Sigmoid colon (tissue), 7 donors: Measurements from ENCODE around the gene DIO3. TPM values are rescaled to one million over a fixed set of nuclear protein-coding genes. Genes with fewer than 3 reads are reported as not detected.
"Not testable (repeated sequence)": the region's sequence is repeated elsewhere in the genome, so short reads cannot be mapped to it uniquely, and the experiment has no call there.

Experiments
- DNase-seq: peaks from one replicate; pipeline ENCODE4 v3.0.0-alpha.2; 2019
- H3K27ac ChIP-seq, 4 donors: fragments of 200-600 bp; sonication (generic); one replicate each; pipeline ENCODE4 v1.5.1; 2016 to 2019; ENCODE audit warnings: mild to moderate bottlenecking in 1 of 4
- H3K27me3 ChIP-seq, 3 donors: fragments of 200-600 bp; sonication (generic); one replicate each; pipeline ENCODE4 v1.5.1; 2019; ENCODE audit warnings: mild to moderate bottlenecking in 1 of 3
- H3K36me3 ChIP-seq, 4 donors: fragments of 200-600 bp; sonication (generic); one replicate each; pipeline ENCODE4 v1.5.1; 2016 to 2019
- H3K4me1 ChIP-seq, 4 donors: fragments of 200-600 bp; sonication (generic); one replicate each; pipeline ENCODE4 v1.5.1; 2017 to 2019
- H3K4me3 ChIP-seq, 4 donors: fragments of 200-600 bp; sonication (generic); one replicate each; pipeline ENCODE4 v1.5.1; 2017 to 2019; ENCODE audit warnings: mild to moderate bottlenecking in 2 of 4, moderate library complexity in 1 of 4
- H3K9me3 ChIP-seq, 4 donors: fragments of 200-600 bp in 3 of 4; sonication (generic) in 3 of 4; one replicate each; pipeline versions ENCODE4 v1.5.1 to v1.6.1; 2013 to 2019
- CTCF ChIP-seq, 4 experiments: fragments of 450-650 bp in 3 of 4; fragments of 200-600 bp in 1 of 4; IDR thresholded peaks; one replicate each; pipeline ENCODE4 v1.5.1; 2016 to 2019; ENCODE audit warnings: antibody characterized with exemption in 4 of 4, mild to moderate bottlenecking in 3 of 4, moderate library complexity in 2 of 4
- EP300 ChIP-seq, 4 donors: sonication (generic); formaldehyde crosslinking; IDR thresholded peaks; one replicate each; pipeline ENCODE4 v1.6.1; 2017; ENCODE audit warnings: antibody characterized with exemption in 4 of 4
- POLR2A ChIP-seq, 2 donors: fragments of 450-650 bp; IDR thresholded peaks; one replicate each; pipeline ENCODE4 v1.6.1; 2016; ENCODE audit warnings: antibody characterized with exemption in 2 of 2, mild to moderate bottlenecking in 2 of 2, moderate library complexity in 2 of 2
- POLR2AphosphoS5 ChIP-seq, 4 donors: sonication (generic); formaldehyde crosslinking; IDR thresholded peaks; one replicate each; pipeline ENCODE4 v1.6.1; 2017; ENCODE audit warnings: antibody characterized with exemption in 4 of 4
- WGBS, 2 donors: extraction: QIAGEN DNeasy Blood & Tissue Kit; methylation state at CpG; one replicate each; pipeline ENCODE4 v1.1.7; 2013; 5-methylcytosine and 5-hydroxymethylcytosine counted together
- intact Hi-C: fragments of 100-400 bp; cut with DNase I; formaldehyde crosslinking; loops from one replicate; pipeline ENCODE4 v1.15.1; 2023
- polyA plus RNA-seq, 3 donors: library from polyadenylated mRNA; stranded (reverse); fragments of 200-250 nt; gene quantifications; one replicate each; pipeline ENCODE4 v1.2.3, GENCODE V29; 2013
- total RNA-seq, 4 donors: library from RNA; depleted of rRNA; stranded (reverse); fragments of >200 nt; gene quantifications; one replicate each; pipeline ENCODE4 v1.1.0, GENCODE V29; 2016
- donor health status: healthy with polysubstance abuse.
- donor health status: Bipolar disorder and iron deficiency.
- donor health status: healthy.

Gene DIO3
- total and polyA plus RNA-seq, 7 donors, result 0.23 to 6.0 (median 2.4) TPM

DNA sequence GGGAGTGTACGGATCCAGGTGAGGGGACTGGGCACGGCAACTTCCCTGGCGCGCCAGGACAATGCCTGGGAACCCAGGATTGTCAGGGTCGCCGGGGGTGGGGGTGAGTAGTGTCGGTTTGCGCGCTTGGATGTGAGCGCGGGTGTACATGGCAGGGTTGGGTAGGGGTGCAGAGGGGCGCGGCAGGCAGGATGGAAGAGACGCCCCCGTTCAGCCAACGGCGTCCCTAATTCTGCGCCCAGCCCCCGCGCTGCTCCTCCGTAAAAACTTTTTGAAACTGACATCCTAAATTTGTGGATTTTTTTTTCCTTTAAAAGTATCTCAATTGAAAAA, 3.1 kb downstream of the DIO3 start:
- TF ChIP-seq EP300 (IDR thresholded peaks at IDR 0.05), result no peak
- TF ChIP-seq CTCF (IDR thresholded peaks at IDR 0.05), result no peak
- no peak for TF ChIP-seq POLR2A (IDR thresholded peaks at IDR 0.05)
- no peak for TF ChIP-seq POLR2AphosphoS5 (IDR thresholded peaks at IDR 0.05)

GRCh38 chr14:101564819-101565698, 3.8 kb downstream of the DIO3 start:
- Histone ChIP-seq H3K9me3 (peaks cover 0 to 17% (median 12%) of the 10 kb centered on the region in 4 donors), H3K4me3 (peak overlapping the region in 2 of 4 donors; percentile 29 to 38), H3K27ac (no peak overlapping the region), H3K27me3 (peaks cover 49 to 86% (median 62%) of the 10 kb centered on the region in 3 donors), H3K4me1 (peaks cover 0 to 17% (median 12%) of the 10 kb centered on the region in 4 donors), H3K36me3 (peaks cover 0 to 10% (median 1%) of the 10 kb centered on the region in 4 donors)
- intact Hi-C loops, result loop anchor here (5.0 kb wide), 1 partner anchor 1183 kb away; no protein-coding TSS in a partner anchor
- DNase-seq, result no peak
- TF ChIP-seq POLR2A (IDR thresholded peaks at IDR 0.05), result no peak
- no peak for TF ChIP-seq POLR2AphosphoS5 (IDR thresholded peaks at IDR 0.05)
- TF ChIP-seq CTCF (IDR thresholded peaks at IDR 0.05), result no peak
- TF ChIP-seq EP300 (IDR thresholded peaks at IDR 0.05), result no peak
- 5 to 7% methylated on average over 51 of the region's 51 CpGs for WGBS, 2 donors

More for the DNA sequence above, 3.1 kb downstream of the DIO3 start:
- Histone ChIP-seq H3K36me3 (peaks cover 0 to 10% (median 1%) of the 10 kb centered on the region in 4 donors), H3K27me3 (peaks cover 49 to 89% (median 62%) of the 10 kb centered on the region in 3 donors), H3K4me3 (peak overlapping the region in 1 of 4 donors; percentile 29), H3K4me1 (peaks cover 0 to 23% (median 14%) of the 10 kb centered on the region in 4 donors), H3K9me3 (peaks cover 0 to 17% (median 12%) of the 10 kb centered on the region in 4 donors), H3K27ac (no peak overlapping the region)
- DNase-seq, result no peak
- WGBS, 2 donors, result 4 to 13% methylated on average over 21 of the region's 21 CpGs
- intact Hi-C loops, result loop anchor here (5.0 kb wide), 1 partner anchor 1182 kb away; no protein-coding TSS in a partner anchor

GRCh38 chr14:101567252-101567651, 6.0 kb downstream of the DIO3 start:
- intact Hi-C loops, result no loop called here
- TF ChIP-seq POLR2A (IDR thresholded peaks at IDR 0.05) (no peak), EP300 (IDR thresholded peaks at IDR 0.05) (no peak), CTCF (IDR thresholded peaks at IDR 0.05) (no peak), POLR2AphosphoS5 (IDR thresholded peaks at IDR 0.05) (no peak)
- Histone ChIP-seq H3K4me1 (peaks cover 0 to 16% (median 12%) of the 10 kb centered on the region in 4 donors), H3K4me3 (no peak overlapping the region), H3K27ac (no peak overlapping the region), H3K9me3 (peaks cover 0 to 5% (median under 1%) of the 10 kb centered on the region in 4 donors), H3K36me3 (peaks cover 0 to under 1% (median 0%) of the 10 kb centered on the region in 4 donors), H3K27me3 (peaks cover 36 to 71% (median 49%) of the 10 kb centered on the region in 3 donors)
- no peak for DNase-seq
- WGBS, 2 donors, result 81 to 89% methylated on average over 5 of the region's 5 CpGs

DNA sequence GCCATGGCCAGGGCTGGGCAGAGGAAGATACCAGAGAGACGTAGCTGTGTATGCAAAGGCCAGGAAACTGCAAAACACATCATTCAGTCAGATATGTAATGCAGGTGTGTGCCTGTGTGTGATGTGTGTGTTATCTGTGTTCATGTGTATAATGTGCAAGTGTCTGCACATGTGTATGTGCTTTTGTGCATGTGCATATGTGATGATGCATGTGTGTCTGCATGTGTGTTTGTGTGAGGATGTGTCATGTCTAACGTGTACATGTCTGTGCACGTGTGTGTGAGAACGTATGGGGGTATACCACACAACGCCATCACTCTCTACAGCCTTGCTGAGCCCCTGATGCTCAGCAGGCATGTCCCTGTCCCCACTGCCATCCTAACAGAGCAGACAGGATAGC, 9.7 kb downstream of the DIO3 start:
- Histone ChIP-seq H3K4me3 (no peak overlapping the region), H3K4me1 (no peaks in the 10 kb centered on the region), H3K27ac (no peak overlapping the region), H3K27me3 (peaks cover 2 to 44% (median 12%) of the 10 kb centered on the region in 3 donors), H3K9me3 (no peaks in the 10 kb centered on the region), H3K36me3 (no peaks in the 10 kb centered on the region)
- intact Hi-C loops, result no loop called here
- WGBS, 2 donors, result 76 to 90% methylated on average over 5 of the region's 5 CpGs
- no peak for DNase-seq
- TF ChIP-seq POLR2AphosphoS5 (IDR thresholded peaks at IDR 0.05) (no peak), EP300 (IDR thresholded peaks at IDR 0.05) (no peak), CTCF (IDR thresholded peaks at IDR 0.05) (no peak), POLR2A (IDR thresholded peaks at IDR 0.05) (no peak)

DNA sequence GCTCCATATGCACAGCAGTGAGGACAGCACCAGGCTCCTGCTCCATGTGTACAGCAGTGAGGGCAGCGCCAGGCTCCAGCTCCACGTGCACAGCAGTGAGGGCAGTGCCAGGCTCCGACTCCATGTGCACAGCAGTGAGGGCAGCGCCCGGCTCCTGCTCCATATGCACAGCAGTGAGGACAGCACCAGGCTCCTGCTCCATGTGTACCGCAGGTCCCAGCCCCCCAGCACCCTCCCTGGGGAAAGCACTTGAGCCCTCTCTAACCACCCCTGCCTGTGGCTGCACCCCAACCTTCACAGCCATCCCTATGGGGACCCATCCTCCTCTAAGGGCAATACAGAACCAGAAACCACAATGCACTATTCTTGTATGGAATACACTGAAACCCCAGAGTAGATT, 11.2 kb downstream of the DIO3 start:
- peaks cover 0 to 29% (median 0%) of the 10 kb centered on the region in 3 donors for H3K27me3 ChIP-seq
- H3K4me1 ChIP-seq, H3K36me3 ChIP-seq, intact Hi-C loops, H3K9me3 ChIP-seq, DNase-seq, H3K4me3 ChIP-seq, H3K27ac ChIP-seq: not testable (repeated sequence)
- WGBS, 2 donors, result 89 to 90% methylated on average over 6 of the region's 6 CpGs
